Activated CD8-positive, alpha-beta memory T cell treated with anti-CD3 and anti-CD28 coated beads for 36 hours (primary cell): ENCODE results near the gene RHEX. TPM values are rescaled to one million over a fixed set of nuclear protein-coding genes. Genes with fewer than 3 reads are reported as not detected.

ENCODE experiments used
- CTCF ChIA-PET: fragments of 350-600 bp; sonication (Branson Sonifier 250); formaldehyde crosslinking; loops from one replicate; lab custom pipeline; 2021; ENCODE audit warnings: antibody characterized with exemption; lab: Charles Lee
- POLR2A ChIA-PET: fragments of 350-600 bp; sonication (Branson Sonifier 250); formaldehyde crosslinking; loops from one replicate; lab custom pipeline; 2021; ENCODE audit warnings: antibody characterized with exemption; lab: Charles Lee
- total RNA-seq, 2 experiments: library from RNA; stranded (reverse); gene quantifications; one replicate each; pipeline ENCODE4 v1.2.3, GENCODE V29; 2021

The RHEX gene
- total RNA-seq, 2 experiments from 2014 or later: not detected

- ChIA-PET CTCF (interaction anchor here (1.5 kb wide), 1 partner anchor 102 kb away, joined by 4 read pairs; no protein-coding TSS in a partner anchor), POLR2A (no interaction called here)
Observed at GRCh38 chr1:206079135-206079534, 26.2 kb downstream of the RHEX start.

- ChIA-PET POLR2A (no interaction called here), CTCF (interaction anchor here (1.2 kb wide), 1 partner anchor 26 kb away, joined by 3 read pairs; no protein-coding TSS in a partner anchor)
Observed at GRCh38 chr1:206080026-206080820, 27.2 kb downstream of the RHEX start.

GRCh38 chr1:206081856-206082255 is 28.9 kb downstream of the RHEX start:
- ChIA-PET CTCF (no interaction called here), POLR2A (no interaction called here)

GRCh38 chr1:206082831-206083695 is 30.1 kb downstream of the RHEX start:
- ChIA-PET POLR2A (no interaction called here), CTCF (interaction anchor here (0.6 kb wide), 1 partner anchor 24 kb away, joined by 3 read pairs; no protein-coding TSS in a partner anchor)

- POLR2A ChIA-PET: no interaction called here
- CTCF ChIA-PET: interaction anchor here (0.6 kb wide), 1 partner anchor 23 kb away, joined by 3 read pairs; no protein-coding TSS in a partner anchor
Observed at GRCh38 chr1:206083750-206084149, 30.8 kb downstream of the RHEX start.

GRCh38 chr1:206087091-206087490 is 34.1 kb downstream of the RHEX start:
- POLR2A ChIA-PET: no interaction called here
- CTCF ChIA-PET: no interaction called here

- POLR2A ChIA-PET: no interaction called here
- CTCF ChIA-PET: interaction anchor here (0.7 kb wide), 1 partner anchor 18 kb away, joined by 3 read pairs; no protein-coding TSS in a partner anchor
Observed at GRCh38 chr1:206089341-206089740, 36.4 kb downstream of the RHEX start.

GRCh38 chr1:206094024-206094423 is 41.1 kb downstream of the RHEX start:
- POLR2A ChIA-PET: no interaction called here
- CTCF ChIA-PET: no interaction called here

GRCh38 chr1:206097381-206097780 is 44.4 kb downstream of the RHEX start:
- CTCF ChIA-PET: no interaction called here
- POLR2A ChIA-PET: no interaction called here

- CTCF ChIA-PET: no interaction called here
- POLR2A ChIA-PET: no interaction called here
Observed at GRCh38 chr1:206098242-206098919, 45.4 kb downstream of the RHEX start.

- POLR2A ChIA-PET: no interaction called here
- CTCF ChIA-PET: no interaction called here
Observed at GRCh38 chr1:206100226-206100815, 47.3 kb downstream of the RHEX start.

GRCh38 chr1:206101351-206102045 is 48.5 kb downstream of the RHEX start:
- POLR2A ChIA-PET: no interaction called here

GRCh38 chr1:206102292-206102936 is 49.4 kb downstream of the RHEX start:
- CTCF ChIA-PET: interaction anchor here (0.6 to 1.1 kb wide), 3 partner anchors 73 to 1078 kb away, joined by 3 to 5 read pairs (median 3); no protein-coding TSS in a partner anchor
- POLR2A ChIA-PET: no interaction called here

More at GRCh38 chr1:206101351-206102045, 48.5 kb downstream of the RHEX start:
- CTCF ChIA-PET: interaction anchor here (0.6 kb wide), 1 partner anchor 417 kb away, joined by 3 read pairs; no protein-coding TSS in a partner anchor

GRCh38 chr1:206103979-206104378 is 51.0 kb downstream of the RHEX start:
- CTCF ChIA-PET: interaction anchor here (3.4 kb wide), 1 partner anchor 73 kb away, joined by 33 read pairs; no protein-coding TSS in a partner anchor
- POLR2A ChIA-PET: no interaction called here

- ChIA-PET POLR2A (no interaction called here), CTCF (interaction anchor here (0.8 to 3.4 kb wide), 6 partner anchors 9 to 448 kb away, joined by 3 to 33 read pairs (median 5); no protein-coding TSS in a partner anchor)
Observed at GRCh38 chr1:206105464-206105995, 52.6 kb downstream of the RHEX start.

GRCh38 chr1:206106328-206107167 is 53.6 kb downstream of the RHEX start:
- ChIA-PET POLR2A (no interaction called here), CTCF (interaction anchor here (0.5 to 3.4 kb wide), 12 partner anchors 8 to 449 kb away, joined by 3 to 33 read pairs (median 3); no protein-coding TSS in a partner anchor)
